PC-9 (cell line): Measurements from ENCODE around the gene NADSYN1.

ENCODE experiments used
- EZH2 ChIP-seq: fragments of 200-600 bp; sonication (generic); IDR thresholded peaks from 2 replicates; pipeline ENCODE4 v1.8.0; 2017; ENCODE audit warnings: antibody characterized with exemption, low read depth
- TF ChIP-seq, protein P1 (sequence below): fragments of 200-600 bp; sonication (generic); conservative IDR thresholded peaks from 2 replicates; pipeline ENCODE4 v1.6.1; 2017; ENCODE audit warnings: mixed run types, antibody characterized with exemption, mild to moderate bottlenecking, moderate library complexity

DNA sequence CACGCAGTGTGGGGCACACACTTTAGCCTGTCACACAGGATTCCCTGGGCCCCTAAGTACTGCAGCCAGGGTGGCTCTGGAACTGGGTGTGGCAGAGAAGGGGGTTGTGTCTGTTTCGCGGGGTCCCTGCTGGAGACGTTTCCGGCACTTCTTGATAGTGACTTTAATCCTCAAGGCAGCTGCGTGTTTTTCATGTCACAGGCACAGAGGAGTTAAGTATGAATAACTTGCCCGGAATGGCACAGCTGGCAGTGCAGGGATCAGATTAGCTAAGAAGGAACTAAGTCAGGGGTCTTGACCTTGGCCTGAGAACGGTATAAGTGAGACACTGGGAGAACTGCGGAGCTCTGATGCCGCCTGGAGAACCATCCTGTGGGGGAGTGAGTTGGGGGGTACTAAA, 66.5 kb downstream of the NADSYN1 start:
- TF ChIP-seq, protein P1, sequence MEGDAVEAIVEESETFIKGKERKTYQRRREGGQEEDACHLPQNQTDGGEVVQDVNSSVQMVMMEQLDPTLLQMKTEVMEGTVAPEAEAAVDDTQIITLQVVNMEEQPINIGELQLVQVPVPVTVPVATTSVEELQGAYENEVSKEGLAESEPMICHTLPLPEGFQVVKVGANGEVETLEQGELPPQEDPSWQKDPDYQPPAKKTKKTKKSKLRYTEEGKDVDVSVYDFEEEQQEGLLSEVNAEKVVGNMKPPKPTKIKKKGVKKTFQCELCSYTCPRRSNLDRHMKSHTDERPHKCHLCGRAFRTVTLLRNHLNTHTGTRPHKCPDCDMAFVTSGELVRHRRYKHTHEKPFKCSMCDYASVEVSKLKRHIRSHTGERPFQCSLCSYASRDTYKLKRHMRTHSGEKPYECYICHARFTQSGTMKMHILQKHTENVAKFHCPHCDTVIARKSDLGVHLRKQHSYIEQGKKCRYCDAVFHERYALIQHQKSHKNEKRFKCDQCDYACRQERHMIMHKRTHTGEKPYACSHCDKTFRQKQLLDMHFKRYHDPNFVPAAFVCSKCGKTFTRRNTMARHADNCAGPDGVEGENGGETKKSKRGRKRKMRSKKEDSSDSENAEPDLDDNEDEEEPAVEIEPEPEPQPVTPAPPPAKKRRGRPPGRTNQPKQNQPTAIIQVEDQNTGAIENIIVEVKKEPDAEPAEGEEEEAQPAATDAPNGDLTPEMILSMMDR, result no peak
- no peak for TF ChIP-seq EZH2
